ENCODE data around the gene ANKS1B.

The ANKS1B gene

GRCh38 chr12:99567072-99567471, 417.7 kb downstream of the ANKS1B start:
- no peaks in the 10 kb centered on the region for H3F3A ChIP-seq (ENCODE audit: insufficient read depth, low read length)
- no peak overlapping the region for H2AFZ ChIP-seq (ENCODE audit: low read length)
- TF ChIP-seq CTCF (IDR thresholded peaks at IDR 0.05; ENCODE audit: low read length) (no peak), EZH2 (IDR thresholded peaks at IDR 0.05; ENCODE audit: borderline replicate concordance, low read length) (no peak)
- H3K9me2 ChIP-seq (ENCODE audit: low read depth, low read length): no peaks in the 10 kb centered on the region
- no peaks in the 10 kb centered on the region for H4K20me1 ChIP-seq (ENCODE audit: insufficient read depth, low read length)
- H3K27ac ChIP-seq (ENCODE audit: low read depth, low read length, poor library complexity, severe bottlenecking): no peak overlapping the region
- H3K9ac ChIP-seq (ENCODE audit: low read length): no peak overlapping the region
- H3K36me3 ChIP-seq (ENCODE audit: insufficient read depth, low read length): no peaks in the 10 kb centered on the region
- H3K9me3 ChIP-seq (ENCODE audit: low read length): no peaks in the 10 kb centered on the region
- no peak overlapping the region for H3K4me2 ChIP-seq (ENCODE audit: low read length)
- no peak overlapping the region for H3K4me3 ChIP-seq (ENCODE audit: low read depth, low read length, poor library complexity, severe bottlenecking)
- H3K27me3 ChIP-seq (ENCODE audit: insufficient read depth, low read length): no peaks in the 10 kb centered on the region
- no peaks in the 10 kb centered on the region for H3K79me2 ChIP-seq (ENCODE audit: insufficient read depth, low read length)
- peaks cover 5% of the 10 kb centered on the region for H3K4me1 ChIP-seq (ENCODE audit: insufficient read depth, low read length, severe bottlenecking)

- Histone ChIP-seq H3K79me2 (ENCODE audit: insufficient read depth, low read length) (no peaks in the 10 kb centered on the region), H3K27me3 (ENCODE audit: insufficient read depth, low read length) (no peaks in the 10 kb centered on the region), H3K9me2 (ENCODE audit: low read depth, low read length) (no peaks in the 10 kb centered on the region), H3K4me2 (ENCODE audit: low read length) (no peak overlapping the region), H3K4me1 (ENCODE audit: insufficient read depth, low read length, severe bottlenecking) (no peaks in the 10 kb centered on the region), H3K9ac (ENCODE audit: low read length) (no peak overlapping the region), H3K27ac (ENCODE audit: low read depth, low read length, poor library complexity, severe bottlenecking) (no peak overlapping the region), H2AFZ (ENCODE audit: low read length) (no peak overlapping the region), H3F3A (ENCODE audit: insufficient read depth, low read length) (no peaks in the 10 kb centered on the region), H3K36me3 (ENCODE audit: insufficient read depth, low read length) (no peaks in the 10 kb centered on the region), H3K4me3 (ENCODE audit: low read depth, low read length, poor library complexity, severe bottlenecking) (no peak overlapping the region), H4K20me1 (ENCODE audit: insufficient read depth, low read length) (no peaks in the 10 kb centered on the region), H3K9me3 (ENCODE audit: low read length) (no peaks in the 10 kb centered on the region)
- TF ChIP-seq CTCF (IDR thresholded peaks at IDR 0.05; ENCODE audit: low read length) (no peak), EZH2 (IDR thresholded peaks at IDR 0.05; ENCODE audit: borderline replicate concordance, low read length) (no peak)
Observed at GRCh38 chr12:99558109-99558508, 426.6 kb downstream of the ANKS1B start.

GRCh38 chr12:99553461-99553860, 431.3 kb downstream of the ANKS1B start:
- H3K4me3 ChIP-seq (ENCODE audit: low read depth, low read length, poor library complexity, severe bottlenecking): no peak overlapping the region
- no peaks in the 10 kb centered on the region for H3F3A ChIP-seq (ENCODE audit: insufficient read depth, low read length)
- H2AFZ ChIP-seq (ENCODE audit: low read length): no peak overlapping the region
- H3K4me2 ChIP-seq (ENCODE audit: low read length): no peak overlapping the region
- no peaks in the 10 kb centered on the region for H3K9me2 ChIP-seq (ENCODE audit: low read depth, low read length)
- H3K79me2 ChIP-seq (ENCODE audit: insufficient read depth, low read length): no peaks in the 10 kb centered on the region
- no peaks in the 10 kb centered on the region for H3K36me3 ChIP-seq (ENCODE audit: insufficient read depth, low read length)
- no peak overlapping the region for H3K9ac ChIP-seq (ENCODE audit: low read length)
- H4K20me1 ChIP-seq (ENCODE audit: insufficient read depth, low read length): no peaks in the 10 kb centered on the region
- H3K4me1 ChIP-seq (ENCODE audit: insufficient read depth, low read length, severe bottlenecking): peaks cover 7% of the 10 kb centered on the region
- TF ChIP-seq EZH2 (IDR thresholded peaks at IDR 0.05; ENCODE audit: borderline replicate concordance, low read length) (no peak), CTCF (IDR thresholded peaks at IDR 0.05; ENCODE audit: low read length) (no peak)
- H3K9me3 ChIP-seq (ENCODE audit: low read length): no peaks in the 10 kb centered on the region
- no peaks in the 10 kb centered on the region for H3K27me3 ChIP-seq (ENCODE audit: insufficient read depth, low read length)
- H3K27ac ChIP-seq (ENCODE audit: low read depth, low read length, poor library complexity, severe bottlenecking): no peak overlapping the region

All from OCI-LY1 (cell line).